H7 (cell line): Measurements from ENCODE around the gene DROSHA. TPM values are rescaled to one million over a fixed set of nuclear protein-coding genes. Genes with fewer than 3 reads are reported as not detected.
"Not testable (repeated sequence)": the region's sequence is repeated elsewhere in the genome, so short reads cannot be mapped to it uniquely, and the experiment has no call there.

Experiments
- DNase-seq: peaks from one replicate; pipeline ENCODE4 v3.0.0; 2012
- H3K27me3 ChIP-seq: 2 replicates; pipeline ENCODE4 v1.6.0; 2011; ENCODE audit warnings: mild to moderate bottlenecking, low read length; ENCODE audit not compliant: control insufficient read depth, insufficient read depth
- H3K36me3 ChIP-seq: replicated peaks from 2 replicates; pipeline ENCODE4 v1.5.1; 2011; ENCODE audit warnings: low read length; ENCODE audit not compliant: control insufficient read depth, insufficient read depth
- H3K4me3 ChIP-seq: 2 replicates; pipeline ENCODE4 v1.5.1; 2011; ENCODE audit warnings: low read depth, mild to moderate bottlenecking, control low read depth, low read length, moderate library complexity; ENCODE audit not compliant: insufficient read depth
- total RNA-seq: library from RNA; depleted of rRNA; stranded (reverse); fragments of >200 nt; shearing (Covaris generic); gene quantifications from 2 replicates; pipeline ENCODE4 v1.2.3, GENCODE V29; 2014

The DROSHA gene
- total RNA-seq, 1 experiment from 2014 or later = 36.0 TPM

GRCh38 chr5:31553863-31554262 lies 22.0 kb upstream of the DROSHA start:
- H3K4me3 ChIP-seq = no peak overlapping the region
- peaks cover 2% of the 10 kb centered on the region for H3K36me3 ChIP-seq
- no peaks in the 10 kb centered on the region for H3K27me3 ChIP-seq
- no peak for DNase-seq

- DNase-seq = peak; percentile 21
Measured at GRCh38 chr5:31551878-31552277, 20.0 kb upstream of the DROSHA start.

DNA sequence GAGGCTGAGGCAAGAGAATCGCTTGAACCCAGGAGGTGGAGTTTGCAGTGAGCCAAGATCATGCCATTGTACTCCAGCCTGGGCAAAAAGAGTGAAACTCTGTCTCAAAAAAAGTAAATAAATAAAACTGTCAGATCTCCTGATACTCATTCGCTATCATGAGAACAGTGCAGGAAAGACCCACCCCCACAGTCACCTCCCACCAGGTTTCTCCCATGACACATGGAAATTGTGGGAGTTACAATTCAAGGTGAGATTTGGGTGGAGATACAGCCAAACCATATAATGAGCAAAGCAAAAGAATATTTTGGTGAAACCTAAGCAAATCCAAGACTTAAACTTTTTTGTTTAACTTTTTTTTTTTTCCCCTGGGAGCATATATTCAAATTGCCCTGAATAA lies 17.2 kb upstream of the DROSHA start:
- not testable (repeated sequence) for H3K36me3 ChIP-seq, H3K27me3 ChIP-seq, H3K4me3 ChIP-seq, DNase-seq

More at GRCh38 chr5:31551878-31552277, 20.0 kb upstream of the DROSHA start:
- no peak overlapping the region for H3K4me3 ChIP-seq
- H3K27me3 ChIP-seq = no peaks in the 10 kb centered on the region
- peaks cover 5% of the 10 kb centered on the region for H3K36me3 ChIP-seq

DNA sequence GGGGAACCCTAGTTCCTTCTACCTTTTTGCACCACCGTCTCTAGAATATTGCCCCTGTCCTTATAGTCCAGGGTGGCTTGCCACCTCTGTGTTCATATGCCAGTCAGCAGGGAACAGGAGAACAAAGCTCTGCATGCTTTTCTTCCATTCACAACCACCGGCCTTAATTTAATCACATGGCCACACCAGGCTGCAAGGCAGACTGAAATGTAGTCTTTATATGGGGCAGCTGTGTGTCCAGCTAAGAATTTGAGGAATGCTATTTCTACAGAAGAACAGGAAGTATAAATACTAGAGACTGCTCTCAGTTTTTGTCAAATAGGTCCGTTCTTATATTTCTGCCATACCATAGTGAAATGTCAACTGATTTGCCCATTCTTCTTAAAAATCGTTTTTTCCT lies 6.0 kb upstream of the DROSHA start:
- Histone ChIP-seq H3K4me3 (no peak overlapping the region), H3K27me3 (no peaks in the 10 kb centered on the region), H3K36me3 (peaks cover 14% of the 10 kb centered on the region)
- DNase-seq = no peak

DNA sequence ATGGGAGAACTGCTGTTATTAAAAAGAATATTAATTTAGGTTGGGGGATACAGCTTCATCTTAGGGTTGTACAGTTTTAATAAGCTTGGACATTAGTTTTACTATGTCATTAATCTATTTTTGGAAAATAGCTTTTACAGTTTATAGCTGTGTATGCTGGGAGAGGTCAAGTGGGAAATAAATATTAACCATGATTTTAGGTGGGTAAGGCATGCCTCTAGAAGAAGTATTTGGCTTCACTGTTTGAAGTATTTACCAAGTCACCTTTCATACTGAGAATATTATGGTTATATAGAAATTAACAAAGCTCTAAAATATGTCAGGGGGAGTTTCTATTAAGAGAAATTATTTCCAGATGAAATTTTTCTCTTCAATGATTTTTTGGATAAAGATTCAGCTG lies 5.5 kb upstream of the DROSHA start:
- peaks cover 14% of the 10 kb centered on the region for H3K36me3 ChIP-seq
- H3K4me3 ChIP-seq = no peak overlapping the region
- H3K27me3 ChIP-seq = no peaks in the 10 kb centered on the region
- DNase-seq = no peak

DNA sequence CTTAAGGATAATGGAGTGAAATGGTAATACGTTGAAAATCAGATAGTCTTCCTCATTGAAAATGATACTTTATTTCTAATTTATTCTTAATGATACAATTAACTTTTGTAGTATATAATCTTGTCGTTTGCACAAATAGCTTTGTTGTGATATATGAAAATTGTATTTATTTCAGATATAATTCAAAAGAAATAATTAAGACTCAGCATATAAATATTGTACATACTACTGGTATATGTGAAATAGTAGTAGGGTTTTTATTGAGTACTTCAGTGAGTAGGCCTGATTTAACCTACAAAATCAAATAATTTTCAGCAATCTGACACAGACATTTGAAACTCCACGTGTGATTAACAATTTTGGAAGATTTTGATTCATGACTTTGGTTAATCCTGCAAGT lies 5.0 kb upstream of the DROSHA start:
- Histone ChIP-seq H3K27me3 (no peaks in the 10 kb centered on the region), H3K36me3 (peaks cover 14% of the 10 kb centered on the region)
- no peak for DNase-seq

GRCh38 chr5:31534527-31535046 lies 2.7 kb upstream of the DROSHA start:
- Histone ChIP-seq H3K4me3 (no peak overlapping the region), H3K27me3 (no peaks in the 10 kb centered on the region), H3K36me3 (peaks cover 11% of the 10 kb centered on the region)
- DNase-seq = no peak

More for the DNA sequence above, 5.0 kb upstream of the DROSHA start:
- H3K4me3 ChIP-seq = no peak overlapping the region

- H3K4me3 ChIP-seq = peak overlapping the region; percentile 90
- DNase-seq = no peak
- peaks cover 19% of the 10 kb centered on the region for H3K36me3 ChIP-seq
- no peaks in the 10 kb centered on the region for H3K27me3 ChIP-seq
Measured at GRCh38 chr5:31531543-31531887, 378 bp downstream of the DROSHA start.

GRCh38 chr5:31530541-31531265 lies 1.2 kb downstream of the DROSHA start:
- no peak for DNase-seq
- H3K4me3 ChIP-seq = peak overlapping the region; percentile 90
- peaks cover 21% of the 10 kb centered on the region for H3K36me3 ChIP-seq
- no peaks in the 10 kb centered on the region for H3K27me3 ChIP-seq

DNA sequence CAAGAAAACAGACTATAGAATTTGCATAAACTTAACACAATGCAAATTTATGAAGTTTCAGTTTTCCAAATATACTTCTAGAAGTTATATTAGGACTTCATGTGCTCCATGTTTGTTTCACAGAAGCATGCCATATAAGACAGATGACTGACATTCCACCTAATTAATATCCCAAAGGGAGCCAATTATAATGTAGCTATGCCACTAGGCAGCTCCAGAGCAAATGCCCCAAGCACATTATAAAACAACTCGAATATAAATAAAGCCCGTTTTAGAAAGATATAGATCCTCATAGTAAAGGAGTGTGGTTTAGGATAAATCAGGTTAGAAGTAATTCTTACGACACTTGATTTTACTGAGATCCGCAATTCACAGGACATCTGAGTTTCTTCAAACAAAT lies 8.9 kb downstream of the DROSHA start:
- Histone ChIP-seq H3K4me3 (no peak overlapping the region), H3K36me3 (peaks cover 14% of the 10 kb centered on the region), H3K27me3 (no peaks in the 10 kb centered on the region)
- DNase-seq = no peak

GRCh38 chr5:31516802-31517201 lies 15.1 kb downstream of the DROSHA start:
- no peak overlapping the region for H3K4me3 ChIP-seq
- no peaks in the 10 kb centered on the region for H3K27me3 ChIP-seq
- DNase-seq = no peak
- H3K36me3 ChIP-seq = peaks cover 15% of the 10 kb centered on the region

DNA sequence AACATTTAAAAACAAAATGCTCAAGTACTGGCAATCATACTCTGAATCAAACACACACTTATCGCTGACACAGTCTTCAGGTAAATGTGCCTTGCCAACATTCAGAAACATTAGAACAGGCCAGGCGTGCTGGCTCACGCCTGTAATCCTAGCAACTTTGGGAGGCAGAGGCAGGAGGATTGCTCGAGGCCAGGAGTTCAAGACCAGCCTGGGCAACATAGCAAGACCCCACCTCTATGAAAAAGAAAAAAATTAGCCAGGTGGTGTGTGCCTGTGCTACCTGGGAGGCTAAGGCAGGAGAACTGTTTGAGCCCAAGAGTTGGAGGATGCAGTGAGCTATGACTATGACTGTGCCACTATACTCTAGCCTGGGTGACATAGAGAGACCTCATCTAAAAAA lies 20.6 kb downstream of the DROSHA start:
- DNase-seq = no peak
- Histone ChIP-seq H3K27me3 (no peaks in the 10 kb centered on the region), H3K36me3 (peaks cover 31% of the 10 kb centered on the region), H3K4me3 (no peak overlapping the region)

DNA sequence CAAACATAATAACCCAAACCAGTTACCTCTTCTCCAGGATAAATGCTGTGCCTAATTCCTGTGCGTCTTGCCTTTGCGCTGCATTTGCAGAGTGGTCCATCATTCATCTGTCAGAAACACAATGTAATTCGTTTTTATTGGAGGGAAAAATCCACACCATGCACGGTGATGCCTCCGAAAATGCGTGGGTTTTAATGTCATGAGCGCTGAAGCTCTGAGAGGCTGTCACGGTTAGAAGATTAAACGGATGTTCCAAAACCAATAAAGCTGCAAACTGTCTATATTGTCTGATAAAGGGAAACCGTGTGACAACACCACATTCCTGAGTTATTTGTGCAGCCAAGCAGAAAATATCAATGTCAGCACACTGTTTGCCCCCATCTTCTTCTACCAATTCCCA lies 27.4 kb downstream of the DROSHA start:
- no peaks in the 10 kb centered on the region for H3K27me3 ChIP-seq
- no peak for DNase-seq
- H3K36me3 ChIP-seq = peaks cover 23% of the 10 kb centered on the region

GRCh38 chr5:31502506-31502905 lies 29.4 kb downstream of the DROSHA start:
- peaks cover 22% of the 10 kb centered on the region for H3K36me3 ChIP-seq
- H3K27me3 ChIP-seq = no peaks in the 10 kb centered on the region
- no peak for DNase-seq
- H3K4me3 ChIP-seq = no peak overlapping the region

More for the DNA sequence above, 27.4 kb downstream of the DROSHA start:
- no peak overlapping the region for H3K4me3 ChIP-seq

GRCh38 chr5:31500256-31500655 lies 31.6 kb downstream of the DROSHA start:
- Histone ChIP-seq H3K27me3 (no peaks in the 10 kb centered on the region), H3K36me3 (peaks cover 37% of the 10 kb centered on the region), H3K4me3 (no peak overlapping the region)
- no peak for DNase-seq
